Panc1 (cell line): ENCODE data around the gene PIEZO1. TPM values are rescaled to one million over a fixed set of nuclear protein-coding genes. Genes with fewer than 3 reads are reported as not detected.

Source experiments
- ATAC-seq: fragments of 200-7000 bp; cut with Tn5 transposase; 2 replicates; pipeline ENCODE4 v1.9.1; 2020; ENCODE audit warnings: mild to moderate bottlenecking, moderate library complexity
- BruUV-seq: library from RNA; stranded (reverse); fragments of 400-500 nt; replicated peaks from 2 replicates; lab custom pipeline; 2021; lab: Mats Ljungman, UMichigan
- CTCF ChIA-PET: fragments of 300-600 bp; sonication (Branson Sonifier 250); formaldehyde crosslinking; loops from one replicate; lab custom pipeline; 2022; ENCODE audit warnings: antibody characterized with exemption; lab: Charles Lee
- POLR2A ChIA-PET: fragments of 300-600 bp; sonication (Branson Sonifier 250); formaldehyde crosslinking; loops from one replicate; lab custom pipeline; 2022; ENCODE audit warnings: antibody characterized with exemption; lab: Charles Lee
- DNase-seq: peaks from one replicate; pipeline ENCODE4 v3.0.0-alpha.2; 2010; ENCODE audit warnings: low read depth, low spot score
- H3K27ac ChIP-seq: 2 replicates; pipeline ENCODE4 v1.5.1; 2011; ENCODE audit warnings: mild to moderate bottlenecking, low read length, inconsistent platforms
- H3K27me3 ChIP-seq: fragments of 200-500 bp; sonication (Bioruptor generic); 2 replicates; pipeline ENCODE4 v1.6.0; 2014; ENCODE audit warnings: low read length, inconsistent platforms; ENCODE audit not compliant: control insufficient read depth, insufficient read depth
- H3K36me3 ChIP-seq: fragments of 200-500 bp; sonication (Bioruptor generic); 2 replicates; pipeline ENCODE4 v1.5.1; 2014; ENCODE audit warnings: inconsistent platforms, mild to moderate bottlenecking, low read length, moderate library complexity; ENCODE audit not compliant: control insufficient read depth, insufficient read depth
- H3K4me1 ChIP-seq: 2 replicates; pipeline ENCODE4 v1.5.1; 2011; ENCODE audit warnings: inconsistent platforms, mild to moderate bottlenecking, low read length, moderate library complexity; ENCODE audit not compliant: control insufficient read depth, insufficient read depth
- H3K4me3 ChIP-seq, 2 experiments: 2 replicates each; pipeline ENCODE4 v1.5.1; 2011 to 2012; ENCODE audit warnings: low read depth in 2 of 2, low read length in 2 of 2, mild to moderate bottlenecking in 2 of 2, inconsistent platforms in 1 of 2, moderate library complexity in 1 of 2
- H3K9me3 ChIP-seq: fragments of 200-500 bp; sonication (Bioruptor generic); 2 replicates; pipeline ENCODE4 v1.5.1; 2014; ENCODE audit warnings: low read depth, mild to moderate bottlenecking, inconsistent platforms, low read length, moderate library complexity; ENCODE audit not compliant: control insufficient read depth, insufficient read depth
- POLR2AphosphoS5 ChIP-seq: IDR thresholded peaks from 2 replicates; pipeline ENCODE4 v1.6.1; 2012; ENCODE audit warnings: mild to moderate bottlenecking, low read depth, low read length, moderate library complexity
- SIN3A ChIP-seq: IDR thresholded peaks from 2 replicates; pipeline ENCODE4 v1.6.1; 2012; ENCODE audit warnings: low read depth, mild to moderate bottlenecking, low read length, moderate library complexity, borderline replicate concordance; ENCODE audit not compliant: insufficient read depth
- TCF7L2 ChIP-seq: IDR thresholded peaks from 2 replicates; pipeline ENCODE4 v1.6.1; 2011; ENCODE audit warnings: mild to moderate bottlenecking, low read depth, low read length, inconsistent platforms
- in situ Hi-C: cut with HindIII; loops from 2 replicates; pipeline ENCODE4 v1.10.0; 2016; ENCODE audit warnings: low sequenced_read_pairs, low pct_unique_long_range_greater_than_20kb
- intact Hi-C: fragments of 100-400 bp; cut with micrococcal nuclease; formaldehyde crosslinking; loops from one replicate; pipeline ENCODE4 v1.10.0; 2022; ENCODE audit not compliant: unreplicated experiment
- total RNA-seq: library from RNA; stranded (reverse); gene quantifications from one replicate; pipeline ENCODE4 v1.2.1, GENCODE V29; 2021; ENCODE audit not compliant: unreplicated experiment
- TF ChIP-seq, protein P1 (sequence below), 2 experiments: IDR thresholded peaks; 2 replicates each; pipeline ENCODE4 v1.6.1; 2011 to 2012; ENCODE audit warnings: low read depth in 2 of 2, control low read depth in 1 of 2, low read length in 1 of 2, mild to moderate bottlenecking in 1 of 2, moderate library complexity in 1 of 2; ENCODE audit not compliant: insufficient read depth in 1 of 2
- TF ChIP-seq, protein P2 (sequence below): fragments of 450-650 bp; IDR thresholded peaks from 2 replicates; pipeline ENCODE4 v1.5.1; 2017; ENCODE audit warnings: mild to moderate bottlenecking

The PIEZO1 gene
- total RNA-seq, 1 experiment from 2014 or later, result 175 TPM

DNA sequence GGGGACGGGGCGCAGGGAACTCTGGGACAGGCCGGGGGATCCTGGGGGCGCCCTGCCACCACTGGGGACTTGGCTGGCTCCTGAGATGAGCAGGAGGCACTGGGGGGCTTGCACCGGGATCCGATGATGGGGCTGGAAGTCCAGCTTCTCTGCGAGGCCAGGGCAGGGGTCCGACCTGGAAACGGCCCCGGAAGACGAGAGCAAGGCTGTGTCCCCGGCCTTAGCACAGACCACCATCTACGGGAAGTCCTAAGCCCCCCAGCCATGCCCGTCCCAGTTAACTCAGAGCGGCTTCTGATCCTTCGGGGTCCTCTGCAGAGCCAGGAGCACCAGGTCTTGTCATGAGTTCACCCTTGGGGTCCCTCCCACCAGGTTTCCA lies 19.1 kb upstream of the PIEZO1 start:
- BruUV-seq, result TSS peak; percentile 77
- H3K36me3 ChIP-seq, result peaks cover 4% of the 10 kb centered on the region; the same call in 1 of the 2 replicates
- H3K4me1 ChIP-seq, result peaks cover 6% of the 10 kb centered on the region; the same call in 1 of the 2 replicates
- intact Hi-C loops, result no loop called here
- H3K27me3 ChIP-seq, result no peaks in the 10 kb centered on the region
- ATAC-seq (no peak), DNase-seq (no peak)
- H3K4me3 ChIP-seq, result peak overlapping the region; percentile 58
- no peaks in the 10 kb centered on the region for H3K9me3 ChIP-seq
- in situ Hi-C loops, result no loop called here
- POLR2A ChIA-PET, result no interaction called here
- CTCF ChIA-PET, result no interaction called here
- TF ChIP-seq TCF7L2 (no peak), SIN3A (no peak), POLR2AphosphoS5 (no peak)
- TF ChIP-seq, protein P1, sequence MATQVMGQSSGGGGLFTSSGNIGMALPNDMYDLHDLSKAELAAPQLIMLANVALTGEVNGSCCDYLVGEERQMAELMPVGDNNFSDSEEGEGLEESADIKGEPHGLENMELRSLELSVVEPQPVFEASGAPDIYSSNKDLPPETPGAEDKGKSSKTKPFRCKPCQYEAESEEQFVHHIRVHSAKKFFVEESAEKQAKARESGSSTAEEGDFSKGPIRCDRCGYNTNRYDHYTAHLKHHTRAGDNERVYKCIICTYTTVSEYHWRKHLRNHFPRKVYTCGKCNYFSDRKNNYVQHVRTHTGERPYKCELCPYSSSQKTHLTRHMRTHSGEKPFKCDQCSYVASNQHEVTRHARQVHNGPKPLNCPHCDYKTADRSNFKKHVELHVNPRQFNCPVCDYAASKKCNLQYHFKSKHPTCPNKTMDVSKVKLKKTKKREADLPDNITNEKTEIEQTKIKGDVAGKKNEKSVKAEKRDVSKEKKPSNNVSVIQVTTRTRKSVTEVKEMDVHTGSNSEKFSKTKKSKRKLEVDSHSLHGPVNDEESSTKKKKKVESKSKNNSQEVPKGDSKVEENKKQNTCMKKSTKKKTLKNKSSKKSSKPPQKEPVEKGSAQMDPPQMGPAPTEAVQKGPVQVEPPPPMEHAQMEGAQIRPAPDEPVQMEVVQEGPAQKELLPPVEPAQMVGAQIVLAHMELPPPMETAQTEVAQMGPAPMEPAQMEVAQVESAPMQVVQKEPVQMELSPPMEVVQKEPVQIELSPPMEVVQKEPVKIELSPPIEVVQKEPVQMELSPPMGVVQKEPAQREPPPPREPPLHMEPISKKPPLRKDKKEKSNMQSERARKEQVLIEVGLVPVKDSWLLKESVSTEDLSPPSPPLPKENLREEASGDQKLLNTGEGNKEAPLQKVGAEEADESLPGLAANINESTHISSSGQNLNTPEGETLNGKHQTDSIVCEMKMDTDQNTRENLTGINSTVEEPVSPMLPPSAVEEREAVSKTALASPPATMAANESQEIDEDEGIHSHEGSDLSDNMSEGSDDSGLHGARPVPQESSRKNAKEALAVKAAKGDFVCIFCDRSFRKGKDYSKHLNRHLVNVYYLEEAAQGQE (IDR thresholded peaks at IDR 0.05; ENCODE audit: insufficient read depth in 1 of 2, low read depth in 2 of 2, low read length in 1 of 2), result no peak
- TF ChIP-seq, protein P2, sequence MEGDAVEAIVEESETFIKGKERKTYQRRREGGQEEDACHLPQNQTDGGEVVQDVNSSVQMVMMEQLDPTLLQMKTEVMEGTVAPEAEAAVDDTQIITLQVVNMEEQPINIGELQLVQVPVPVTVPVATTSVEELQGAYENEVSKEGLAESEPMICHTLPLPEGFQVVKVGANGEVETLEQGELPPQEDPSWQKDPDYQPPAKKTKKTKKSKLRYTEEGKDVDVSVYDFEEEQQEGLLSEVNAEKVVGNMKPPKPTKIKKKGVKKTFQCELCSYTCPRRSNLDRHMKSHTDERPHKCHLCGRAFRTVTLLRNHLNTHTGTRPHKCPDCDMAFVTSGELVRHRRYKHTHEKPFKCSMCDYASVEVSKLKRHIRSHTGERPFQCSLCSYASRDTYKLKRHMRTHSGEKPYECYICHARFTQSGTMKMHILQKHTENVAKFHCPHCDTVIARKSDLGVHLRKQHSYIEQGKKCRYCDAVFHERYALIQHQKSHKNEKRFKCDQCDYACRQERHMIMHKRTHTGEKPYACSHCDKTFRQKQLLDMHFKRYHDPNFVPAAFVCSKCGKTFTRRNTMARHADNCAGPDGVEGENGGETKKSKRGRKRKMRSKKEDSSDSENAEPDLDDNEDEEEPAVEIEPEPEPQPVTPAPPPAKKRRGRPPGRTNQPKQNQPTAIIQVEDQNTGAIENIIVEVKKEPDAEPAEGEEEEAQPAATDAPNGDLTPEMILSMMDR, result no peak
- peak overlapping the region; percentile 81 for H3K27ac ChIP-seq

DNA sequence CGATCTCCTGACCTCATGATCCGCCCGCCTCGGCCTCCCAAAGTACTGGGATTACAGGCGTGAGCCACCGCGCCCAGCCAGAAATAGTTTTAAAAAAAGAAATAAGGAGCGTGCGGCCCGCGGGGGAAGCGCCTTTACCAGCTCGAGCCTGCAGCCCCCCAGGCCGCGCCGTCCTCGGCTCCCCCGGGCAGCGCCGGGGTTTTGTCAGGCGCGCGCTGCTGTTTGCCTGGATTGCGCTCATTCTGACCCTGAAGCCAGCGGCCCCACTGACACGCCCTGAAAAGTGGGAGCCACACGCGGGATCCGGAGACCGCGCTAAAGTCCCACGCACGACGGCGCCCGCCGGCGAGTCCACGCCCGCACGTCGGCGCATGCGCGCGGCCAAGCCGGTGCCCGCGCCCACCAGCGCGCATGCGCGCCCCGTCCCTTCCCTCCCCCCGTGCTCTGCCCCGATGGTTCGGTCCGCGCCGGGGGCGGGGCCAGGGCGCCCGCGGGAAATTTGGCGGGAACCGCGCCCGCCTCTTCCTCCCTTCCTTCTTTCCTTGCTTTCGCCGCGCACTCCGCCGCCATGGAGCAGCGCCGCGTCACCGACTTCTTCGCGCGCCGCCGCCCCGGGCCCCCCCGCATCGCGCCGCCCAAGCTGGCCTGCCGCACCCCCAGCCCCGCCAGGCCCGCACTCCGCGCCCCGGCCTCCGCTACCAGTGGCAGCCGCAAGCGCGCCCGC lies 18.4 kb upstream of the PIEZO1 start, which contains the start of gene CDT1:
TSS of gene CDT1 (plus strand) at position 526 of the 724 bp plus-strand sequence. CDS start at position 569, 43 bp downstream.
- CTCF ChIA-PET, result interaction anchor here (0.5 kb wide), 2 partner anchors 17 to 41 kb away, joined by 3 read pairs; no protein-coding TSS in a partner anchor
- DNase-seq, result no peak
- peak; percentile 52 for ATAC-seq
- H3K4me3 ChIP-seq, result peak within 1 kb of the TSS; percentile 58 to 64
- intact Hi-C loops (no loop called here), in situ Hi-C loops (no loop called here)
- H3K9me3 ChIP-seq, result no peaks in the 10 kb centered on the region
- POLR2A ChIA-PET, result interaction anchor here (0.6 kb wide), 1 partner anchor 348 kb away, joined by 3 read pairs; no protein-coding TSS in a partner anchor
- TF ChIP-seq, protein P1 (IDR thresholded peaks at IDR 0.05; ENCODE audit: insufficient read depth in 1 of 2, low read depth in 2 of 2, low read length in 1 of 2), result no peak
- TF ChIP-seq POLR2AphosphoS5, result peak; percentile 66
- peak; percentile 81; the same call in 1 of the 2 replicates for TF ChIP-seq SIN3A
- TF ChIP-seq, protein P2, result no peak
- no peak for TF ChIP-seq TCF7L2
- H3K4me1 ChIP-seq, result peaks cover 4% of the 10 kb centered on the region; the same call in 1 of the 2 replicates
- H3K36me3 ChIP-seq, result peaks cover 4% of the 10 kb centered on the region; the same call in 1 of the 2 replicates
- BruUV-seq, result no TSS peak
- H3K27me3 ChIP-seq, result no peaks in the 10 kb centered on the region
- H3K27ac ChIP-seq, result peak within 1 kb of the TSS; percentile 81
